ENCODE data around the gene SERPINE1. TPM values are rescaled to one million over a fixed set of nuclear protein-coding genes. Genes with fewer than 3 reads are reported as not detected.

SERPINE1 gene
- polyA plus RNA-seq, 4 donors = 0.92 to 5.3 (median 1.2) TPM

- no peak for DNase-seq (ENCODE audit: low read depth in 4 of 4, low spot score in 3 of 4)
Measured at GRCh38 chr7:101185258-101185839, 58.4 kb downstream of the SERPINE1 start.

GRCh38 chr7:101186194-101186593 lies 59.3 kb downstream of the SERPINE1 start:
- no peak for DNase-seq (ENCODE audit: low read depth in 4 of 4, low spot score in 3 of 4)

GRCh38 chr7:101186844-101187428 lies 60.0 kb downstream of the SERPINE1 start:
- no peak for DNase-seq (ENCODE audit: low read depth in 4 of 4, low spot score in 3 of 4)

Other genes with a start within 250 kb of the SERPINE1 start
- 1 to 10 TPM; 1.2 to 2.7 (median 2.0) TPM for gene UFSP1, start 237.4 kb upstream of the SERPINE1 start, polyA plus RNA-seq (ENCODE audit: insufficient read length in 4 of 4)
- 1 to 10 TPM; 3.5 to 6.0 (median 4.8) TPM for gene ACHE, start 231.2 kb upstream of the SERPINE1 start, polyA plus RNA-seq (ENCODE audit: insufficient read length in 4 of 4)
- under 1 TPM; 0.04 to 0.57 (median 0.33) TPM for gene MUC3A, start 177.6 kb upstream of the SERPINE1 start, polyA plus RNA-seq (ENCODE audit: insufficient read length in 4 of 4)
- gene MUC12, start 157.5 kb upstream of the SERPINE1 start, polyA plus RNA-seq (ENCODE audit: insufficient read length in 4 of 4) = under 1 TPM in 2 of 4 donors, not detected in 2; 0.11 to 0.46 TPM
- not detected for gene MUC17, start 107.0 kb upstream of the SERPINE1 start, polyA plus RNA-seq (ENCODE audit: insufficient read length in 4 of 4)
- gene TRIM56, start 41.6 kb upstream of the SERPINE1 start, polyA plus RNA-seq (ENCODE audit: insufficient read length in 4 of 4) = 10 to 100 TPM; 13.4 to 20.6 (median 16.8) TPM
- 10 to 100 TPM; 40.2 to 80.3 (median 71.7) TPM for gene AP1S1, start 27.4 kb downstream of the SERPINE1 start, polyA plus RNA-seq (ENCODE audit: insufficient read length in 4 of 4)
- gene VGF, start 38.5 kb downstream of the SERPINE1 start, polyA plus RNA-seq (ENCODE audit: insufficient read length in 4 of 4) = under 1 TPM in 3 of 4 donors, not detected in 1; 0.08 to 0.16 (median 0.10) TPM
- gene NAT16, start 53.2 kb downstream of the SERPINE1 start, polyA plus RNA-seq (ENCODE audit: insufficient read length in 4 of 4) = under 1 TPM in 2 of 4 donors, not detected in 2; 0.16 to 0.18 TPM
- 1 to 10 TPM in 1 of 4 donors, under 1 TPM in 3; 0.10 to 1.4 (median 0.41) TPM for gene MOGAT3, start 73.9 kb downstream of the SERPINE1 start, polyA plus RNA-seq (ENCODE audit: insufficient read length in 4 of 4)
- 10 to 100 TPM; 37.3 to 50.9 (median 49.0) TPM for gene PLOD3, start 90.5 kb downstream of the SERPINE1 start, polyA plus RNA-seq (ENCODE audit: insufficient read length in 4 of 4)
- 10 to 100 TPM; 42.3 to 81.8 (median 56.0) TPM for gene ZNHIT1, start 91.1 kb downstream of the SERPINE1 start, polyA plus RNA-seq (ENCODE audit: insufficient read length in 4 of 4)
- 10 to 100 TPM in 2 of 4 donors, 1 to 10 TPM in 2; 7.6 to 17.3 (median 10.1) TPM for gene CLDN15, start 110.7 kb downstream of the SERPINE1 start, polyA plus RNA-seq (ENCODE audit: insufficient read length in 4 of 4)
- gene FIS1, start 118.0 kb downstream of the SERPINE1 start, polyA plus RNA-seq (ENCODE audit: insufficient read length in 4 of 4) = 100 to 1,000 TPM; 116 to 160 (median 135) TPM
- 10 to 100 TPM; 46.3 to 79.0 (median 71.8) TPM for gene IFT22, start 194.7 kb downstream of the SERPINE1 start, polyA plus RNA-seq (ENCODE audit: insufficient read length in 4 of 4)
- gene COL26A1, start 235.8 kb downstream of the SERPINE1 start, polyA plus RNA-seq (ENCODE audit: insufficient read length in 4 of 4) = 10 to 100 TPM; 22.4 to 32.7 (median 25.2) TPM